Urinary bladder (tissue), 4 donors: ENCODE results near the gene MAPK8IP3. TPM values are rescaled to one million over a fixed set of nuclear protein-coding genes. Genes with fewer than 3 reads are reported as not detected.

Experiments
- DNase-seq: peaks from one replicate; pipeline ENCODE4 v3.0.0-alpha.2; 2015; ENCODE audit errors: extremely low spot score
- H3K27ac ChIP-seq: one replicate; pipeline ENCODE4 v1.5.1; 2013; ENCODE audit warnings: low read depth, mild to moderate bottlenecking, moderate library complexity
- H3K36me3 ChIP-seq: one replicate; pipeline ENCODE4 v1.6.1; 2013; ENCODE audit warnings: mild to moderate bottlenecking, moderate library complexity; ENCODE audit not compliant: insufficient read depth
- H3K4me1 ChIP-seq: one replicate; pipeline ENCODE4 v1.6.1; 2013; ENCODE audit warnings: mild to moderate bottlenecking, moderate library complexity; ENCODE audit not compliant: insufficient read depth
- H3K4me3 ChIP-seq: one replicate; pipeline ENCODE4 v1.5.1; 2013; ENCODE audit warnings: low read depth, low read length
- WGBS: extraction: QIAGEN DNeasy Blood & Tissue Kit; methylation state at CpG from one replicate; pipeline ENCODE4 v1.1.7; 2013; 5-methylcytosine and 5-hydroxymethylcytosine counted together
- polyA plus RNA-seq: library from polyadenylated mRNA; stranded (reverse); fragments of 200-250 nt; gene quantifications from one replicate; pipeline ENCODE4 v1.2.3, GENCODE V29; 2013
- total RNA-seq: library from RNA; depleted of rRNA; stranded (reverse); fragments of >200 nt; gene quantifications from one replicate; pipeline ENCODE4 v1.2.3, GENCODE V29; 2014
- donor health status: healthy with polysubstance abuse.
- donor health status: healthy.

The MAPK8IP3 gene
- total and polyA plus RNA-seq, 2 donors = 36.8 to 47.0 TPM

- no peak for DNase-seq
- Histone ChIP-seq H3K4me3 (no peak overlapping the region), H3K27ac (no peak overlapping the region), H3K4me1 (no peaks in the 10 kb centered on the region), H3K36me3 (no peaks in the 10 kb centered on the region)
- WGBS = 88% methylated on average over 26 of the region's 26 CpGs
These were observed 79.2 kb downstream of the MAPK8IP3 start for GRCh38 chr16:1784977-1785845.

- DNase-seq = no peak
- no peak overlapping the region for H3K4me3 ChIP-seq
- H3K4me1 ChIP-seq = no peaks in the 10 kb centered on the region
- no peak overlapping the region for H3K27ac ChIP-seq
- 85% methylated on average over 14 of the region's 14 CpGs for WGBS
- H3K36me3 ChIP-seq = peaks cover 2% of the 10 kb centered on the region
These were observed 79.8 kb downstream of the MAPK8IP3 start for GRCh38 chr16:1785846-1786170.

- no peak overlapping the region for H3K4me3 ChIP-seq
- H3K27ac ChIP-seq = no peak overlapping the region
- H3K4me1 ChIP-seq = no peaks in the 10 kb centered on the region
- 87% methylated on average over 51 of the region's 51 CpGs for WGBS
- DNase-seq = no peak
- H3K36me3 ChIP-seq = peaks cover 2% of the 10 kb centered on the region
These were observed 80.5 kb downstream of the MAPK8IP3 start for GRCh38 chr16:1786242-1787055.

- Histone ChIP-seq H3K4me3 (no peak overlapping the region), H3K36me3 (peaks cover 2% of the 10 kb centered on the region), H3K27ac (no peak overlapping the region), H3K4me1 (no peaks in the 10 kb centered on the region)
- WGBS = 89% methylated on average over 6 of the region's 6 CpGs
- no peak for DNase-seq
These were observed 81.0 kb downstream of the MAPK8IP3 start for GRCh38 chr16:1787056-1787321.

- H3K4me1 ChIP-seq = no peaks in the 10 kb centered on the region
- H3K27ac ChIP-seq = no peak overlapping the region
- H3K36me3 ChIP-seq = peaks cover 2% of the 10 kb centered on the region
- WGBS = 90% methylated on average over 44 of the region's 44 CpGs
- DNase-seq = no peak
- no peak overlapping the region for H3K4me3 ChIP-seq
These were observed 81.5 kb downstream of the MAPK8IP3 start for GRCh38 chr16:1787322-1788094.

GRCh38 chr16:1788095-1788707 lies 82.2 kb downstream of the MAPK8IP3 start:
- no peak overlapping the region for H3K4me3 ChIP-seq
- no peak for DNase-seq
- H3K4me1 ChIP-seq = no peaks in the 10 kb centered on the region
- no peak overlapping the region for H3K27ac ChIP-seq
- WGBS = 92% methylated on average over 38 of the region's 38 CpGs
- peaks cover 2% of the 10 kb centered on the region for H3K36me3 ChIP-seq

- Histone ChIP-seq H3K36me3 (peaks cover 2% of the 10 kb centered on the region), H3K4me3 (no peak overlapping the region), H3K27ac (no peak overlapping the region), H3K4me1 (no peaks in the 10 kb centered on the region)
- 63% methylated on average over 19 of the region's 19 CpGs for WGBS
- DNase-seq = no peak
These were observed 82.7 kb downstream of the MAPK8IP3 start for GRCh38 chr16:1788708-1789100.

- Histone ChIP-seq H3K36me3 (peaks cover 2% of the 10 kb centered on the region), H3K27ac (no peak overlapping the region), H3K4me3 (no peak overlapping the region), H3K4me1 (no peaks in the 10 kb centered on the region)
- 88% methylated on average over 25 of the region's 25 CpGs for WGBS
- DNase-seq = no peak
These were observed 83.6 kb downstream of the MAPK8IP3 start for GRCh38 chr16:1789643-1790045.

GRCh38 chr16:1790261-1790610 lies 84.2 kb downstream of the MAPK8IP3 start:
- Histone ChIP-seq H3K27ac (no peak overlapping the region), H3K4me3 (no peak overlapping the region), H3K36me3 (peaks cover 2% of the 10 kb centered on the region), H3K4me1 (no peaks in the 10 kb centered on the region)
- no peak for DNase-seq
- 94% methylated on average over 15 of the region's 15 CpGs for WGBS

- Histone ChIP-seq H3K27ac (no peak overlapping the region), H3K4me3 (no peak overlapping the region), H3K4me1 (no peaks in the 10 kb centered on the region), H3K36me3 (peaks cover 2% of the 10 kb centered on the region)
- 95% methylated on average over 44 of the region's 44 CpGs for WGBS
- no peak for DNase-seq
These were observed 84.7 kb downstream of the MAPK8IP3 start for GRCh38 chr16:1790611-1791255.

- Histone ChIP-seq H3K36me3 (peaks cover 2% of the 10 kb centered on the region), H3K27ac (no peak overlapping the region), H3K4me3 (no peak overlapping the region), H3K4me1 (no peaks in the 10 kb centered on the region)
- DNase-seq = no peak
- 93% methylated on average over 53 of the region's 53 CpGs for WGBS
These were observed 85.4 kb downstream of the MAPK8IP3 start for GRCh38 chr16:1791256-1791942.

- 87% methylated on average over 59 of the region's 59 CpGs for WGBS
- Histone ChIP-seq H3K27ac (no peak overlapping the region), H3K4me1 (no peaks in the 10 kb centered on the region), H3K4me3 (no peak overlapping the region), H3K36me3 (peaks cover 2% of the 10 kb centered on the region)
- DNase-seq = no peak
These were observed 86.2 kb downstream of the MAPK8IP3 start for GRCh38 chr16:1791943-1792812.
